Fibroblast of peridontal ligament (primary cell): ENCODE results near the gene TMPRSS6.

Experiments
- DNase-seq: peaks from one replicate; pipeline ENCODE4 v3.0.0-alpha.2; 2010; ENCODE audit errors: extremely low read depth

The TMPRSS6 gene

DNA sequence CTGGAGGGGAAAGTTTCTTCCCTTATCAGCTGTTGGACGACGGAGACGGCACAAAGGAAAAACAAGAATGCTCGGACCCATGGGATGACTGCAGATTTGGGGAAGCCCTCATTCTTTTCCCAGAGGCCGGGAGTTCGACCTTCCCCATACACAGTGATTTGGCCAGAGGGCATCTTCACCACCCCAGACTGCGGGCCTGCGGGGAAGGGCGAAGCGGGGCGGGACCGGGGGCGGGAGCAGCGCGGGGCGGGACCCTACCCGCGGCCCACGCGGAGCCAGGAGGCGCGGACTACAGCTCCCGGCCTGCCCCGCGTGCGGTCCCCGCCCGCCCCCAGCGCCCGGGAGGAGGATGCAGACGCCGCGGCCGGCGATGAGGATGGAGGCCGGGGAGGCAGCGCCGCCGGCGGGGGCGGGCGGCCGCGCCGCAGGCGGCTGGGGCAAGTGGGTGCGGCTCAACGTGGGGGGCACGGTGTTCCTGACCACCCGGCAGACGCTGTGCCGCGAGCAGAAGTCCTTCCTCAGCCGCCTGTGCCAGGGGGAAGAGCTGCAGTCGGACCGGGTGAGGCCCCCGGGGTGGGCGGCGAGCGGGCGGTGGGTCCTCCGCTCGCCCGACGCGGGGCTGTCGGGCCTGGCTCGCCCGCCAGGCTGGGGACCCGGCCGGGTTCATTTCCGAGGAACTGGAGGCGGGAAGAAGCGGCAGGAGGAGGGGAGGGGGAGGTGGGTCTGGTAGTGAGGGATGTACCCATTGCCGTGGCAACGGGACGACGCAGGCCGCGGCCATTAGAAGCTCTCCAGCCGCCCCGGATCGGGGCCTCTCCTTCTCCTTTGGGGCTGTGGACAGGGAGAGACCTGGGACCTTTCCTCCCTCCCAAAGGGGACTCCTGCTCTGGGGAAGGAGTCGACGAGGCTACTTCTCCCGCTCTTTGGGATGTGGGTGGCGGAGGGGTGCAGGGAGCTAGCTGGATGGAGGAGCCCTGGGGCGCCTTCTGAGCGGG is 57.8 kb downstream of the TMPRSS6 start, which contains the start of gene KCTD17:
TSS of gene KCTD17 (plus strand) at position 352 of the 995 bp plus-strand sequence. CDS start at position 371, 19 bp downstream.
- peak; percentile 44 for DNase-seq

DNA sequence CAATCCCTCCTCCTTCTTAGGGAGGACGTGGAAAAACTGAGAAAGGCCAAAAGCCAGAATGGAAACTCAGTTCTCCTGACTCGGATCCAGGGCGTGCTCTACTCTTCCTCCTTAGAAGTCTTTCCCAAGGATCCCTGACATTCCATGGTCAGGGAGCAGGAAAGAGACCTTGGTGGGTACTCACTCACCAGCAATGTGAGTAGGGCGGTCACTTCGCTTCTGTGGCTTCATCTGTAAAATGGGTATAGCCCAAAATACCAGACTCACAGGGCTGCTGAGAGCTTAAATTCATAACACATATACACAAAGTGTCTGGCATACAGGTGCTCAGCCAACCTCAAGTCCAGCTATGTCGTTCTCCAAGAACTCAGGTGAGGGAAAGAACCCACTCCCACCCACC is 58.6 kb downstream of the TMPRSS6 start:
- no peak for DNase-seq

DNA sequence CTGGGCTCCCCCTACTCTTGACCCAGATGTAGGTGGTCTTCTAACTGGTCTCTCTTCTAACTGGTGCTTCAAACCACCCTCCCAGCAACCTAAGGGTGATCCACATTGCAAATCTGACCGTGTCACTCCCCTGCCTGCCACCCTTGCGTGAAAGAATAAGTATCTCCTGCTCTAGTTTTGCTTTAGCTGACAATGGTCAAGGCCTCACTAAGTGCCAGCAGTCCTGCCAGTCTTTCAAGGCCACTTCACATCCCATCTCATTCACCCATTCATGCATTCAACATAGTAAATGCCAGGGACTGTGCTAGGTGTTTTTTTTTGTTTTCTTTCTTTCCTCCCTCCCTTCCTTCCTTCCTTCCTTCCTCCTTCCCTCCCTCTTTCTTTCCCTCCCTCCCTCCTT is 60.3 kb downstream of the TMPRSS6 start:
- no peak for DNase-seq

DNA sequence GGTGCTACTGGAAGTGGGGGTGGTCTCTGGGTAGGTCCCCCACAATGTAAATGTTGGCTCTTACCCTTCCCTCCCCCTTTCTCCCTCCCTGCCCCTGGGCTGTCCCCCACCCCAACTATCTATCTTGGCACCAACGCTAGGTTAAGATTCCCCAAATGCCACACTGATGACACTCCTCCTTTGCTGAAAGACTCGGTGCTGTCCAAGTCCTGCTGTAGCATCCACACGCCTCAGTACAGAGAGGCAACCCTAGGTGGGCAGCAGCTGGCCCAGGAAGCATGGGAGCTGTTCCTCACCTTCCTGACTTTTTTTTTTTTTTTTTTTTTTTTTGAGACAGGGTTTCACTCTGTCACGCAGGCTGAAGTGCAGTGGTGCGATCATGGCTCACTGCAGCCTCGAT is 61.4 kb downstream of the TMPRSS6 start:
- DNase-seq, result no peak

DNA sequence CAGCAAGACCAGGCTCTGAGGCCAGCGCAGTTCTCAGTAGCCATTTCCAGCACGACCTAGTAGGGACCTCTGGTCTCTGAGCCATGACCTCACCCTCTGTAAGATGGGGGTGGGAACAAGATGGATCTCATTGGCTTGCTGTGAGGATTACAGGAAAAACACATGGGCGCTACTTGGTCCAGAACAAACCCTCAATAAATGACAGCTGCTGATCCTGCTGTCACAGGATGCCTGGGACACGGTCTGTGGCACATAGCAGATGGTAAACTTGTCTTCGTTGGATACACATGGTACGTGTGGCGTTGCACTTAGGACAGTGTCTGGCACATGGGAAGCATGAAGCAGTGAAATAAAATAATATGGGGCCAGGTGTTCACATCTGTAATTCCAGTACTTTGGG is 62.5 kb downstream of the TMPRSS6 start:
- no peak for DNase-seq

DNA sequence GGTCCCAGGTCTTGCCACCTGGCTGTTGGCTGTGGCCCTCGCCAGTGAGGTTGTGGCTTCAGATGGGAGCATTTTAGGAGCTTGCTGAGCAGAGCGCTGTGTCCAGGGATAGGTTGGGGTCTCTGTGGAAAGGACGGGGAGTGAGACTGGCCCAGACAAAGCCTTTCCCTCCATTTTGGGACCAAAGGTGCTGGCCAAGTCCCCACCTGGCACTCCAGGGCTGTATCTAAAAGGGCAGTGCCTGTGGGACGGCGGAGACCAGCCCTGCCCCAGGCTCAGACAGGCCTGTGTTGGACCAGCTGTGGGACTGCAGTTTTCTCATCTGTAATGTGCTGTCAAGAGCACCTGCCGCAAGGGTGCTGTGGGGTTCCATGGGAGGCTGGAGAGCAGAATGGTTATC is 62.9 kb downstream of the TMPRSS6 start:
- no peak for DNase-seq

DNA sequence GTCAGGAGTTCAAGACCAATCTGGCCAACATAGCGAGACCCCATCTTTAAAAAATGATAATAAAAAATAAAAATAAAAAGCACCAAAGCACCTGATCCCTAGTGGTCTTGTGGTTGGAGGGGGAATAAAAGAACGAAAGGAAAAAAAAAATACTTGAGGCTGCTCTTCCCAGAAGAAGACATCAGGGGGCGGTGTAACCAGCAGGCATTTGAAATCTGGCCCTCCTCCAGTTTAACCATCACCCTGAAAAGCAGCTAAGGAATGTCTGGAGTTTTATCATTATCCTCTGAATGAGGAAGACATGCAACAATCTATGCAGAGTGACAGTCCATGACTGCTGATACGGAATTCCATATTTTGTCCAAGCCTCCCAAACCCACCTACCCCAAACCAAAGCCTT is 63.6 kb downstream of the TMPRSS6 start:
- DNase-seq, result peak; percentile 48

DNA sequence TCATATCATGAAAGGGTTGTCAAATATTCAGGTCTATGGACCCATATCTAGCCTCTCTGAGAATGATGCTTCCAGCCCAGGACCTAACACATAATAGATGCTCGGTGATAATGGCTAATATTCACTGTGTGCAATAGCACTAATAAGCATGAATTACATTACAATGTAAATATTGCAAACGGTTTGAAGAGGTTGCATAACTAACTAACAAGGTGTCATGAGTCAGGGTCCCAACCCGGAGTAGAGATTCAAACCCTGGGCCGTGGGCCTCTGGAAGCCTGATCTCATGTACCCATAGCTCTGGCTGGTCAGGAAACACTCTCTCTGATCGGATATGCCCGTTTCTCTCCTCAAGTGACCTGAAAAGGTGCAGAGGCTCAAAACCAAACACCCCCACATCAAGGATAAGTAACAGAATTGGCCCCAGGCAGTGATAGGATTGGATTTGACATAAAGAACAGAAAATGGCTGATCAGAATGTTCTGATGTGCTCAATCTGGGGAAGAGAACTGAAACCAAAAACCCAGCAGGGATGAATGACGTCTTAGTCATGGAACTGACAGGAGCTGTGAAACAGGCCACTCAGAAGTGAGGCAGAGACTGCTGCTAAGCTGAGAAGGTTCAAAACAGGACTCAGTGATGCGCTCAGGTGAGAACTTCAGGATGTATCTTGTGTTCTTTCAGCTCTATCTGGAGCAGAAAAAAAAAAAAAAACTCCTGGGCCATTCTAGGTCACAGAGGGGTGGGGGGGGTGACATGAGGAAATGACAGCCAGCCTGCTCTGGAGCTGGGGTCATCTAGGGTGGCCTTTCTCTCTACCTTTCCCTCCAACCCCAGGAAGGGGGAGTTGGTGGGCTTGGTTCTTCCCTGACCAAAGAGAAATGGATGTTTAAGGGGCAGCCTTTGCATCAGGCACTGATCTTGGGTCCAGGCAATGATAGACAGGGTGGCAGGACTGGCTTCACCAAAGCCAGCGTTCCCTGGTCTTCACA is 64.6 kb downstream of the TMPRSS6 start:
- peak; percentile 19 for DNase-seq

DNA sequence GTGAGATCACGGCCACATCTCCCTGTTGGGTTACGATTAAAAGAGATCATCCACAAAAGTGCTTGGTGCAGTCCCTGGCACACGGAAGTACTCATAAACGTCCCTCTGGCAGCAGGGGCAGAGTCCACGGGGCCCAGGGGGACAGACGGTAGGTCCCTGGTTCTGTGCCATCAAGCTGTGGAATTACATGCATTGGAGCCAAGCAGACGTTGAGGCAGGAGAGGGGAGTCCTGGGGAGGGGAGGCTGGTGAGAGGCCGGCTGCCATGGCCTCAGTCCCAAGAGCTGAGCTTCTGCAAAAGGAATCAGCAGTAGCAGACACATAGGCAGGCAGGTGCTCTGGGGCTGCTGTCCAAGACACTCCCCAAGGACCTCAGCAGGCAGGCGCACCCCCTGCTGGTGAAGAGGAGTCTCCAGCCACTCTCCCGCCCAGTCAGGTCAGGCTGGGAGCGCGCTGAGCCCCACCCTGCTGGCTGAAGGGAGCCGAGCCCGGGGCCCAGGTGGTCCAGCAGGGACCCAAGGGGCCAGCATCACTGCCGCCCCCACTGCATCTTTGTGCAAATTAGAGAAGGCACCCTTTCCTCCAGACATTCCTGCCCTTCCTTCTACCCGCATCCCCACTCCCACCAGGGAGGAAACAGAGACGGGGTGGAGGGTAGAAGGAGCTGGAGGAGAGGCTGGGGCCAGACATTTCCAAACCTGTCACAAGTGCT is 65.5 kb downstream of the TMPRSS6 start:
- DNase-seq, result no peak

DNA sequence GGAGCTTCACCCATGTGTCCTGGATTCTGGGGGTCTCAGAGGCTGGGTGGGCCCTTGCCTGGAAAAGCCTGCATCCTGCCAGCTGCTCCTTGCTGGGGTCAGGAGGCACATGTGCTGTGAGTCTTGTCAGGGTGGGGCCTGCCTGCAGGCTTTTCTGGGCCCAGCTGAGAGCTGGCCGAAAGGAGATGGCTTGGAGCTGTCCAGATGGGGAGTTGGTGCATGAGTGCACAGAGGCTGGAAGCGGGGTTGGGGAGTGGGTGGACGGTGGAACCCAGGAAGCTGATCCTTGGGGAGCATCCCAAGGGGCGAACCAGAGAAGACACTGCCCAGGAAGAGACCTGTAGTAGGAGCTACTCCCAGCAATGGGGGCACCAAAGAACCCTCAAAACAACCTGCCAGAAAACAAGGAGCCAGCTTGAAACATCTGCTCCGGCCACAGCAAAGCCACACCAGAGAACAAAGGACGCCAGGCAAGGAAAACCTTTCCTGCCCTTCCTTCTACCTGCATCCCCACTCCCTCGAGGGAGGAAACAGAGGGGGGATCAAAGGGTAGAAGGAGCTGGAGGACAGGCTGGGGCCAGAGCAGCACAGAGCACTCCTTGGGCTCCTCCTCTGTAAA is 66.2 kb downstream of the TMPRSS6 start:
- no peak for DNase-seq

DNA sequence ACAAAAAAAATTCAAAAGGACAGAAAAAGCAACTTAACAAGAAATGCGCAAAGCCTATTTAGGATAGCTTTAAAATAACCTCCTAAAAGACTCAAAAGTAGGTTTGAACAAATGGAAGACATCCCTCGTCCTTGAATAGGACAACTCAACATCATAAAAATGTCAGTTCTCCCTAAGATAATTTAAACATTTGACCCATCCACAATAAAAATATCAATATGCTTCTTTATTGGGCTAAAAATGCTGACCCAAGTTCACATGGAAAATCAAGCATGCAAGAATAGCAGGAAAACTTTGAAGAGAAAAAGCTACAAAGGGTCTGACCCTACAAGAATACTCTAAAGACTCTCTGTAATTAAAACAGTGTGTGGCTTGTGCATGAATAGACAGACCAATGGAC is 70.0 kb downstream of the TMPRSS6 start:
- DNase-seq, result no peak

DNA sequence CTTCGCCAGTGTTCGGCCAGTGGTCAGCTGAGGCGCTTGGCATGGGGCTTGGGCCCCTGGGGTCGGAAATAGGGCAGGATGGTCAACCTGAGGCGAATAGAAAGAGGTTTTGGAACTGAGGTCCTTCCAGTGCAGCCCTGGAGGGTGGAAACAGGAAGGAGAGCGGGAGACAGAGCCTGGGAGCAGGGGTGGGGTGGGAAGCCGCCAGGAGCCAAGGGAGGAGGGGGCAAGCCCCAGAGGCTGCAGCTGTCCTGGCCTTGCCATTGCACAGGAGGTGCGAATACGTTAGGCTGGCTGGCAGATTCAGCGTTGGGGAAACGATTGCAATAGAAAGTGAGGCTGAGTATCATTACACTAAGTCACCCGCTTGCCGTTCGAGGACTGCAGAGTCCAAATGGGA is 71.8 kb downstream of the TMPRSS6 start:
- no peak for DNase-seq

DNA sequence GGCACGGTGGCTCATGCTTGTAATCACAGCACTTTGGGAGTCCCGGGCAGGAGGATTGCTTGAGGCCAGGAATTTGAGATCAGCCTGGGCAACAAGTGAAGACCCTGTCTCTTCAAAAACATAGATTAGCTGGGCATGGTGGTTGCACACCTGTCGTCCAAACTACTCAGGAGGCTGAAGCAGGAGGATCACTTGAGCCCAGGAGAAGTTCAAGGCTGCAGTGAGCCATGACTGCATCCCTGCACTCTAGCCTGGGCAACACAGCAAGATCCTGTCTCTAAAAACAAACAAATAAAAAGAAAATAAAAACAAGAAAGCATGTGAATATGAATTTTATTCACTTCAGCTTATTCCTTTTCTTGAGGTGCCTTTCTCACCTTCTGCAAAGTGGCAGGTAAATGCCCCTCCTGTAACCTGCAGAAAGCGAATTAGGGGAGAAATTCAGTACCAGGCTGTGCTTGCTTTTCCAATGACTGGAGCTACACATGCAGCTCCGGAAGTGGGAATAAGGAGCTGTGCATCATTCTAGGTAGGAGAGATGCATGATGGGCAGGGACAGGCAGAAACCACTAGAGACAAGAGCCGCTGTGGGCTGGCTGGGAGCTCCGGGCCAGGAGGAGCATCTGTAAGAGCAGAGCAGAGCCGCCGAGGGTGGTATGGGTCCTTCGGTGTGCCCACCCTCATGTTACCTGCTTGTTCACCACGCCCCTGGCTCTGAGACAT is 72.7 kb downstream of the TMPRSS6 start:
- DNase-seq, result no peak

DNA sequence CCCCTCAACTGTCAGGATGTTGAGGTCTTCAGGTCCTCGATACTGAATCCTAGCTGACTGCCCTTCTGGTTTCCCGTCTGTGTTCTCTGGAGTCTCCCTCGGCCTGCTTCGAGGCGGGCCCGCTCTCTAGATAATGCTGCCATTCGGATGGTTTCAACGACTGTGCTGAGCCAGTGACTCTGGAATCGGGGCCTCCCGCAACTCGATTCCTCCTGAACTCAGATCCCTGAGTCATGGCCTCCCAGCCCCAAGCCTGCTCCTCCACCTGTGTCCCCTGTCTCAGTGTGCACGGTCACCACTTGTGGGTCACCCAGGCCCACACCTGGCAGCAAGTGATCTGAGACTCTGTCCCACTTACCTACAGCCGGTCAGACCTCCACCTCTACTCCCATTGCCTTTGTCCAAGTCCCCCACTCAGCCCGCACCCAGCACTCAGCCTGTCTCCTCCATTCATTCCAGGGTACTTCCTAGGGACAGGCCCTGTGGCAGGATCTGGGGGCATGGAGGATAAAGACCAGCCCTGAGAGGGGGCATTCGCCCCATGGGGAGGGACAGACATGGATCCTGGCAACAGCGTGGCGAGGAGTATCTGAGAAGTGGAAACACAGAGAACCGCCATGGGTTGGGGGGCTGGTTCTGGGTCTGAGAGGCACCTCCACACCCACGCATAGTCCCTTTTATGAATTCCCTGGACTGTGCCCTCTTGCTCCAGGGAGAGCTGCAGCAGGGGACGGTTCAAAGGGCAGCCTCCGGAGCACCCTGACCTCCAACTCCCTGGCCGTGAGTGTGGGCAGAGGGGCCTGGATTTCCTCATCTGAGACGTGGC is 75.7 kb downstream of the TMPRSS6 start:
- no peak for DNase-seq

DNA sequence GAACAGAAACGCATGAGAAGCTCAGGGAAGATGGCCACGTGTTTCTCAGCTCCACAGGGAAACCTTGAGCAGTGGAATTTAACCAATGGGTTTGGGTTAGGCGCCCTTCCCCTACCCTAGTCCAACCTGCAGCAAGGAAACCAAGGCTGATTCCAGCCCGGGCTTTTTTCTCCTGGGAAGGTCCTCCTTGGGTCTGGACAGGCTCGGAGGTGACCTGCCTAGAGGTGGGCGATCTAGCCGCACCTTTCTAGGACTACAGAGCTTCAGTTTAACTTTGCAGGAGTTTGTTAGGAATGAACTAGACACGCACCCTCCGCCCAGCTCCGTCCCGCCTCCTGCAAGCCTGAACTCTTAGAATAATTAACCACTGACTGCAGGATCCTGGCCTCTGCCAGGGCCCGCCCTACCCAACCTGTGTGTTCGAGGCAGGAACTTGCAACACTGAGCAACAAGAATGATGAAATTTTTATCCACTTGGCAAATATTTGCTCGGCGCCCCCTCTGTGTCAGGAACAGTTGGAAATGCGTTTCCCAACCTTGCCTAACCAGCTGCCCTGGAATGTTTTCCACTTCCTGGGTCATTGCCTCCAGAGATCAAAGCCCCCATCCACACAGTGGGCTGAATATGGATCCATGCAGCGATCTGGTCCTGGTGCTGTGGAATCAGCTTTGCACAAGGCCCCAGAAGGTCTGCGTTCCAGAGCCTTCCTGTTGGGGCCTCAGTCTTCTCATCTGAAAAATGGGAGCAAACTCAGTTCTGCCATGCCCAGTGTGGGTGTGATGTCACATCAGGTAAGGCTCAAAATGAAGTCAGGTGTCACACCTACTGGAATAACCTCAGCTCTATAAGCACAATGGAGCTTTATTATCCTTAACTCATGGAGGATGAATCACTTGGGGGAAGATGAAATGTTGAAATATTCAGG is 76.7 kb downstream of the TMPRSS6 start:
- DNase-seq, result peak; percentile 47

DNA sequence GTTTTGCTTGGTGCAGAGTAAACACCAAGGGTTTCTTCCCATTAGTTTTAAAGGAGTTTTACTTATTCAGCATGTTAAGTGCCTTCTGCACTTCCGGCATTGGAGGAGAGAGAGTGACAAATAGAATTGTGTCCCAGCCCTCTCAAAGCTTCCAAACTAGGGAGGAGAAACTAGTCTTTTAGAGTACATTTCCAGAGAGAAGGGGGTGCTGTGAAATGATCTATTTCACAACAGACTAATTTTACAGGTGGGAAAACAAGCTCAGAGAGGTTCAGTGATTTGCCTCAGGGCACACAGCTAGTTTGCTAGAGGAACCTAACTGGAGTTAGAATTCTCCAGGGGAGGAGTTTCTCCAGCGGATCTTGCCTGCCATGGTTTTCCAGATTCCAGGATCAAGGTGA is 77.4 kb downstream of the TMPRSS6 start:
- no peak for DNase-seq

DNA sequence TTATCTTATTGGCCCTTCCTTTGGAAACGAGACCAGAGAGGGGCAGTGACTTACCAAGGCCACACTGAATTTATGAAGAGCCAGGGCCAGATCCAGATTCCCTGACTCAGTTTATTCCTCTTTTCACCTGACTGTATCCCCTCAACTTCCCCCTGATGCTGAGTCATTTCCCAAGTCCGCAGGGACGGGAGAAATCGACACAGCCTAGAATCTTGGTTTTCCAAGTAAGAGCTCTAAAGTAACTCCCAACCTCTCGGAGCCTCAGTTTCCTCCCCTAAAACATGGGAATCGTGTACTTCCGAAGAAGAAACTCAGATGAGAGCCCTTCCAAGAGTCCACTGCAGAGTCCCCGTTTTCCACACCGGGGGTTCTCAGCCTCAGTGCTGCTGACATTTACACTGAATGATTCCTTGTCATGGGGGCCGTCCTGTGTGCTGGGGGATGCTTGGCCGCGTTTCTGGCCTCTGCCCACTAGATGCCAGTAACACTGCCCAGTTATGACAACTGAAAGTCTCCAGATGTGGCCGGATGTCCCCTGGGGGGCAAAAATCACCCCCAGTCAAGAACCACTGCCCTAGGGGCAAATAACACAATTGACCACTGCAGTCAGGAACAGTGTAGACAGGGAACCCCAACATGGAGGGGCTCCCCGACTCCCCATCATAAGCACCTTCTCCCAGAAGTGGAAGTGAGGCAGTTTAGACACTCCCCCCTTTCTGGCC is 78.8 kb downstream of the TMPRSS6 start:
- DNase-seq, result no peak
